Stimulated activated CD8-positive, alpha-beta memory T cell treated with anti-CD3 and anti-CD28 coated beads, Interleukin-4, amount 100 ng/mL, for 48 hours (primary cell): ENCODE measurements around the gene SLC22A31.

Experiments
- DNase-seq: peaks from one replicate; pipeline ENCODE4 v3.0.0-alpha.2; 2020

SLC22A31 gene

GRCh38 chr16:89164847-89165680 is 35.3 kb downstream of the SLC22A31 start:
- DNase-seq: no peak

DNA sequence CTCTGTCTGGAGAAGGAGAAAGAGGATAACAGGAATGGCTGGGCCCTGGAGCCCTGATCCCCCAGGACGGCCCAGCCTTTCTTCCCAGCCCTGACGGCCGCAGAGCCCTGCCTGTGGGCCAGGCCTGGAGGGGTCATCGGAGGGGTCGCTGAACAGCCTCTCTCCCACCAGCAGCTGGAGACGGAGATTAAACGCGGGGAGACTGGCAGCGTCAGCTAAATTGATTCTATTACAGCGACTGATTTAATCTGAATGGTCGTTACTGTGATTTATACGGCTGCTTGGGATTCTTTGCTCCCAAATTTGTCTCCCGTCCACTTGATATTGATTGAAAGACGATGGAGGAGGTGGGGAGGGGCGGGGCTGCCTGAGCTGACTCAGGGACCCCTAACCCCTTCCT is 35.9 kb downstream of the SLC22A31 start:
- DNase-seq: no peak

- no peak for DNase-seq
Measured at GRCh38 chr16:89163297-89163696, 37.0 kb downstream of the SLC22A31 start.

DNA sequence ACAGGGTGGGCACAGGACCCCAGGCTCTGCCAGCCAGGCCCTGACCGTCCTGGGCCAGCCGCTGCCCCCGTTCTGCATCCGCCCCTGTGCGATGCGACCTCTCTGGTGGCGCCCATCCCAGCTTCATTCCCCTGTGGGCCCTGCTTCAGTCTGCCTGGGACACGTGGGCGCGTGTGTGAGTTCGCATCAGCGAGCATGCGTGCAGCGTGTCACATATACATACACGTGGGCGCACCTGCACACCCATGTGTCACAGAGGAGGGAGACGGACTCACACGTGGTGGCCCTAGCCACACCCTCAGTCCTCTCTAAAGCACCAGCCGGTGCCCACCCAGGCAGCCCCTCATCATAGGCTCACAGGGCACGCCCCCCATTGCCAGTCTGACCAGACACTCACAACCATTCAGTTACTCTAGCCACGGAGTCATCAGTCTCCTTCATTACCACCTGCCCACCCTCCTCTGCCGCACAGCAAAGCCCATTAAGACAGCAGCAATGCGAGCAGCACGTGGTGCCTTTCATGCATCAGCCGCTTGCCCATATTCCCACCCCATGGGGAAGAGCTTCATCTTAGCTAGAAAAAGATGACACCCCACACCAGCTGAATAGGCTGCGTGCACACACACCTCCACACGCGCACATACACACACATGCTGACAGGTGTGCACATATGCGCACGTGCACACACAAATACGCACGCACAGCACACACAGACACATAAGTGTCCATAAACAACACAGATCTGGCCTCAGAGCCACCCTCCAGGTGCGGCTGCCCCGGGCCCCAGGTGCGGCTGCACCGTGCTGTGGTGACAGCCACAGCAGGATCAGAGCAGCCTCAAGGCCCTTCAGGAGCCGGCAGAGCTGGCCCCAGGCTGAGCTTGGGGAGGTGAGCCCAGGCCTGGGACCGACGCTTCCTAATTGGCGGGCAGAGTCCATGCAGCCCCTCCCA is 38.3 kb downstream of the SLC22A31 start:
- no peak for DNase-seq

- no peak for DNase-seq
Measured at GRCh38 chr16:89160977-89161701, 39.2 kb downstream of the SLC22A31 start.

DNA sequence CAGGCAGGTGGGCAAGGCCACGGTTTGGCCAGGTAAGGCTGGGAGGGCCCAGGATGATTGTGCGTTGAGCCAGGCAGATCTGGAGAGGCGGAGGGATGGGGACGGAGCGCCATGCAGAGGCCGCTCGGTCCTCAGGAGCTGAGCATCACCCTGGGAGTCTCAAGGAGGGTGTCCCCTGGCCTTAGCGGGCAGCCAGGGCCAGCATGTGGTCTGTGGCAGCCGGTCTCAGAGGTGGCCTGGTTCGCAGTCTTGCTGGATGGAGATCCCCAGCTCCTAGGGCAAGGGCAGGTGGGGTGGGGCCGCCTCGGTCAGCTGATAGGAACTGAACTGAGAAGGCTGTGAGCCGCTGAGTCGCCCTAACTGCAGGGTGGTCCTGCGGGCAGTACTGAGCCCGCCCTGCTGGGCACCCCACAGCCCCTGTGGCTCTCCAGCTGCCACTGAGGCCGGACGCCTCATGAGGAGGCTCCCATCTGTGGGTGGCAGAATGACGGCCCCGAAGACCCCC is 40.4 kb downstream of the SLC22A31 start:
- DNase-seq: no peak

DNA sequence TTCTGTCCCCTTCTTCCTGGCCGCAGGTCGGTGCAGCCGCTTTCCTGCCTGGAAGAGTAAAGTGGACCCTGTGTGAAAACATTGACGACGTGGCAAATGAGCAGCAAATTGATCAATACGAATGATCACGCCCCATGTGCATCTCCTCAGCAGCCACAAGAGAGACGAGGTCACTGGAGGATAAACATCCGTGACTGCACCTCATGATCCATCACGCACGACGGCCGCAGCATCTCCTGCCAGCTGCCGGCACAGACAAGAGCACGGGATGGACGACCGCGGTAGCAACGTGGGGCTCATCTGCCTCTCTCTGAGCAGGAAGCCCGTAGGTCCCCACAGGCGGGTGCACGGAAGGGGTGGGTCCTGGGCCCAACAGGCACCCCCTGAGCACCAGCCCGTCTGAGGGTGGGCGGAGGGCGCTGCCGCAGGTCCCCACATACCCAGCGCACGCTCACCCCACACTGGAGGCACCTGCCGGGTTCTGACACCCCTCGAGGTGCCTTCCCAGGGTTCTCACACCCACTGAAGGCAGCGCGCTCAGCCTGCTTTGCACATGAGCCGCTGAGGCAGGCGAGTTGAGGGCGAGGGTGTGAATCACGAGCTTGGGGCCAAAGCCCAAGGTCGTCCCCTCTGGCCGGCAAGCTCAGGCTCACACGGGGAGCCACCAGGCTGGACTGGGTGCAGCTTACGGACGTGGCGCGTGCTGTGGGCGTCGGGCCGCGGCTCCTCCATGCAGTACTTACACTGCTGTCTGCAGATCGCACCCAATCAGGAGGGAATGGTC is 41.1 kb downstream of the SLC22A31 start:
- DNase-seq: no peak

DNA sequence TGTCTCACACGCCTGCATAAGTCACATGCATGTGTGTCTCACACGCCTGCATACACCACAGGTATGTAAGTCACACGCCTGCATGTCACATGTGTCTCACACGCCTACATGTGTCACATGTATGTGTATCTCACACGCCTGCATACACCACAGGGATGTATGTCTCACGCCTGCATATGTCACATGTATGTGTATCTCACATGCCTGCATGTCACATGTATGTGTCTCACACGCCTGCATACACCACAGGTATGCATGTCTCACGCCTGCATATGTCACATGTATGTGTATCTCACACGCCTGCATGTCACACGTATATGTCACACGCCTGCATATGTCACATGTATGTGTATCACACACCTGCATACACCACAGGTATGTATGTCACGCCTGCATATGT is 42.6 kb downstream of the SLC22A31 start:
- DNase-seq: no peak

GRCh38 chr16:89156740-89157645 is 43.3 kb downstream of the SLC22A31 start:
- no peak for DNase-seq

DNA sequence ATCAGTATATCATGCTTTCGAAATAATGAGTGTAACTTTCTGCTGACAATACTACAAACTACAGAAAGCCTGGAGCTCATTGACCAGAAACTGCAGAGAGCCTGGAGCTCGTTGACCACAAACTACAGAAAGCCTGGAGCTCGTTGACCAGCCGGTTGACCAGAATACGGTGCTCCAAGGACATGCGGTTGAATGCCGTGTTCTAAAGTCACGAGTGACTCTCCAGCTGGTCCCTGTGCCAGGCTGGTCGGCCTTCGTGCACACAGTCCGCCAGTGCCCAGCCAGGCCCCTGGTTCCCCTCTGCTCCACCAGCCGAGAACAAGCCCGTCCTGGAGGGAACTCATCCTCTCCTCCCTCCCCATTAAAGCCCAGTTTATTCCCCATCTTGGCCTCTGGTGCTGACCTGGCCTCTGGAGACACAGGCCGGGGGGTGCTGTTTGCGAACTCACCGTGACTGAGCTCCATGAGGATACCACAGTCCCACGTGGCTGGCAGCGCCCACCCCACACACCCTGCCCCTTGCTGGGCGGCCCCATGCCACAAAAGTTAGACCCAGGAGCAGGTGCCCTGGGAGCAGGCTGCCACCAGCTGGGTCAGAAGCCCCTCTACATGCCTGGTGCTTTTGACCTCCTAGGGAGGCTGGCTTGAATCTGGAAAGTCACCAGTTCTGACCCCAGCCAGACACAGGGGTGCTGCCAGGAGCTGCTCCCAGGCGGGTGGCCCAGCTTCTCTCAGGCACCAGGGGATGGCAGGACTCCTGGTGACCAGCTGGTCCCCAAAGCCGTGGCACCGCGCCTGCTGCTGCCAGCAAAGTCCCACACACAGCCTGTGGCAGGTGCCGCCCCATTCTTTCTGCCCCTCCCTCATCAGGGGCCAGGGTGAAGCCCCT is 44.2 kb downstream of the SLC22A31 start:
- DNase-seq: no peak

DNA sequence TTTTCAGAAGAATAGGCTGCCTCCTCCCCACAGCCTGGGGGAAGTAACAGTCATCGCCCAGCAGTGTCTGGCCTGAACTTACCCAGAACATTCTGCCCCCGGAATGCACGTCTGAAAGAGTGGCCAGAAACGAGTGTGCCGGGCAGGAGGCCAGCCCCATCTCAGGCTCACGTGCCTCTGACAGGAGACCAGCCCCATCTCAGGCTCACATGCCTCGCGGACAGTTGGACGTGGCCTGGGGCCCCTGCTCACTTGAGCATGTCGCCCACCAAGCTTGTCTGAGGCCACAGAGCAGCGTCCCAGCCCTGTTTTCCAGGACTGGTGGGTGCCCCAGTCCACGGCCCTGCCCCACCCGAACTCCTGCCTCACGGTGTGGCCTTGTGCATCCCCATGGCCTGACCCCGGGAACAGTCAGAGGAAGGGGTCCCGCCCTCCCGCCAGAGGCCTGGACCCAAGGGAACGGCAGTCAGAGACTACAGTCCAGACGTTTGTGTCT is 45.1 kb downstream of the SLC22A31 start:
- DNase-seq: no peak

DNA sequence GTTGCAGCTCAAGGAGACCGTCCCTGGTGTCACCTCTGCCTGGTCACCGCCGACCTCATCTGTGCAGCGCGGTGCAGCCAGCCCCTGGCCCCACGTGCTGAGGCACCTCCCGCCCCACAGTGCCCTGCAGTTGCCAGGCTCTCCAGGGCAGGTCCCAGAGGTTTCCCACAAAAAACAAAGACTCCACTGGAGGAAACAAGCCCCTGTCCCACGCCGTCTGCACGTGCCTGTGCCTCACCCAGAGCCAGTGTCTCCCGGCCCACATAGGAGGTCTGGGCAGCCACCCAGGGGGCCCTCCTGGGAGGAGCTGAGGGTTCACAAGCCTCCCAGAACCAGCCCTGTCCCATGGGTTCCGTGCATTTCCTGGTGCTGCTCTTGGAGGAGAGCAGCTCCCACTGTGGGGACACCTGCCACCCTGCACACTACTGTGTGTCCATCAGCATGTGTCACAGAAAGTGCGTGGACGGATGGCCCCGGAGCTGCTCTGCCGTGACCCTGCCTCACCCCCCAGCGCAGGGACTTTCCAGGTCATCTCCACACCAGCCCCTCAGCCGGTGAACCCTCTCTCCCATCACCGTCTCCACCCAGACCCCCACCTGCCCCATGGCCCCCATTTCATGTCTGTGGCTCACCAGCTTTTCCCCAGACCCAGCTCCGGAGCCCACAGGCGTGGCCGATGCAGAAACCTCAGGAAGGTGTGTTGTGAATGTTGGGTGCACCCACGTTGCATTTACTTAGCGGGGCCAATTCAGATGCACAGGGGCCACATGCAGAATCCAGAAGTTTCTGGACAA is 45.8 kb downstream of the SLC22A31 start:
- DNase-seq: no peak

GRCh38 chr16:89153848-89154271 is 46.5 kb downstream of the SLC22A31 start:
- no peak for DNase-seq

GRCh38 chr16:89152831-89153700 is 47.3 kb downstream of the SLC22A31 start:
- no peak for DNase-seq

DNA sequence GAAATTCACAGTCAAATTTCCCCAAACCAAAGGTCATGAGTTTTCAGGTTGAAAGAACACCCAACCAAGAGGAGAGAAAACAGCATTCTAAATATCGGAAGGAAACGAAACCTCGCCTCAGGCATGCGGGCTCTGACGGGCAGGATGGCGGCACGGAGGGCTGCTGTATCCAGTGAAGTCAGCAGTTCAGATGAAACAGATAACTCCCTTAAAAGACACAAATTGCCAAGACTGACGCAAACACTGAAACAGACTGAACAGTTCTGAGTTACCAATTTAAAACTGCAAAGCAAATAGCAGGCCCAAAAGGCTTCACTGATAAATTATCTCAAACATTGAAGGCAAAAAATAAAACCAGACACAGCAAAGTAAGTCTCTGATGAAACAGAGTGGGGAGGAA is 49.4 kb downstream of the SLC22A31 start:
- DNase-seq: no peak

DNA sequence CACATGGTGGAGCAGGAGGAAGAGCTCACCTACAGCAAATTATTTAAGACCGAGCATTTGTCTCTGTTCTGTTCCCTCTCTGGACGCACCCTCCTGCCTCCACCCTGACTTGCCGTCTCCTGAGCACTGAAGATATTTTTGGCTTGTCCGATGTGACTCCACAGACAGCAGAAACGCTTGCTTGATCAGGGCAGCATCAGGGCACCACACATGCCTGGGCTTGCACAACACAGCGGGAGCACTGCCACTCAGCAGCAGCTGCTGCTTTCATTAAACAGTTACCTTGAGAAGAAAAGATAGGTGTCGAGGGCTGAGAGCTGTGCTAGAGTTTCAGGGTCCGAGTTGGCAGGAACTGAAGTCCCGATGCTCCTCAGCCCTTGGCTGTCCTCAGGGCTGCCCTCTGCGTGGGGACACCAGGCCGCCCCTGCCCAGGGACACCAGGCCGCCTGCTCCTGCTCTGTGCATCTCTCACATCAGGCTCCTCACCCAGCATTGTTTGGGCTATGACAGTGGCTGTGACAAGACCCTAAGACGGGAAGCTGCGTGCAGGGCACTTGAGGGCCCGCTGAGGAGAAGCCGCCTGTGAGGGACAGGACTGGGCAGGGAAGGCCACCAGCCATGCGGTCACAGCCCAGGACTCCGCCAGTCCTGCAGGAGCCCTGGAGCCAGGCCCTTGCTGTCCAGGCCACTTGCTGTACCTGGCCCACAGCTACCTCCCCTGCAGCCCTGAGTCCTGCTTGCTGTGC is 50.1 kb downstream of the SLC22A31 start:
- no peak for DNase-seq

DNA sequence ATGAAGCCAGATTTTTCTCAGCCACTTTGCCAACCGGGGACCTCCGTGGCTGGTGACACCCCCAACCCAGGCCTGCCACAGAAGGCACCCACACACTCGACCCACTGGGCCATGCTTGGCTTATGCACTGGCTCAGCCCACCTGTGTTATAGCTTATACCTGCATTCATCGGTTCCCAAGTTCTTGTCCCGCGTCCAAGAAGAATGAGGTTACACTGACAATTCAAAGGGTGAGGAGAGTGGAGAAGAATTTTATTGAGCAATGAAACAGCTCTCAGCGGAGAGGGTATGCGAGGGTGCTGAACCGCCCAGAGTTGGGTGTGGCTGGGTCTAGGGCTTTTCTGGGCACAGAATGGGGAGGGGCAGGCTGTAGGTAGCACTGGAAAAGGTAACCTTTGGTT is 51.0 kb downstream of the SLC22A31 start:
- DNase-seq: no peak
